Erythroblast (primary cell): ENCODE data around the gene SLC2A5.

Experiments used
- GATA1 ChIP-seq: IDR thresholded peaks from 2 replicates; pipeline ENCODE4 v1.6.1; 2011; ENCODE audit warnings: low read depth, mild to moderate bottlenecking, control low read depth, low read length, moderate library complexity
- POLR2A ChIP-seq: IDR thresholded peaks from 2 replicates; pipeline ENCODE4 v1.6.1; 2011; ENCODE audit warnings: mild to moderate bottlenecking, low read length

DNA sequence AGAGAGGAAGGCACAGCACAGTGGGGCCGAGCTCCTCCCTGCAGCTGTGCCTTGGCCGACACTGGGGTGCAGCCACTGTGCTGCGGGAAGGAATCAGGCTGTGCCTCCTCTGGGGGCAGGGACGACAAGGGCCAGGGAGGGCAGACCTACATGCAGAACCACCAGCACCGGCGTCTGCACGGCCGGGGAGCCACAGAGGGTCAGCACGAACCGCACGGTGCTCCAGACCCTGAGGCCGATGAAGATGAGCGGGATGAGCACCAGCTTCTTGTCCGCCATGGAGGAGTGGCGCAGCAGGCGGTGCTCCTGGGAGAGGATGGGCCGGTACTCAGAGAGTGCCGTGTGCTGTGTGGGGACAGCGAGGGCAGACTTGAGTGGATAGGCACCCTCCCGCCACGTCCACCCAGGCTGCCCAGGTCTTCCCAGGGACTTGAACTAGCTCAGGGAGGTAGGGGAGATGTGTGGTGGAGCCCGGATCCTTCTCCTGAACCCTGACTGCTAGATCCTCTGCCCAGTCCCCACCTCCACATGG, 36.0 kb upstream of the SLC2A5 start:
- no peak for TF ChIP-seq POLR2A
- TF ChIP-seq GATA1 = no peak
